H9 (cell line): ENCODE data around the gene BST2. TPM values are rescaled to one million over a fixed set of nuclear protein-coding genes. Genes with fewer than 3 reads are reported as not detected.

Source experiments
- DNase-seq: peaks from one replicate; pipeline ENCODE4 v3.0.0-alpha.2; 2017
- H2AFZ ChIP-seq: one replicate; pipeline ENCODE4 v1.6.1; 2013; ENCODE audit warnings: mild to moderate bottlenecking, low read length, control low read depth, moderate library complexity
- H2AK5ac ChIP-seq: 2 replicates; pipeline ENCODE4 v1.6.1; 2013; ENCODE audit warnings: low read length, control low read depth, mixed read lengths; ENCODE audit not compliant: insufficient read length
- H2BK120ac ChIP-seq: one replicate; pipeline ENCODE4 v1.6.1; 2013; ENCODE audit warnings: low read depth, mild to moderate bottlenecking, low read length, control low read depth, inconsistent platforms; ENCODE audit not compliant: poor library complexity, severe bottlenecking
- H2BK12ac ChIP-seq: 2 replicates; pipeline ENCODE4 v1.6.1; 2013; ENCODE audit warnings: low read length, control low read depth, mixed read lengths, low read depth; ENCODE audit not compliant: insufficient read length
- H2BK15ac ChIP-seq: 2 replicates; pipeline ENCODE4 v1.6.1; 2013; ENCODE audit warnings: low read depth, low read length, control low read depth
- H2BK20ac ChIP-seq: one replicate; pipeline ENCODE4 v1.6.1; 2013; ENCODE audit warnings: low read depth, mild to moderate bottlenecking, low read length, control low read depth, inconsistent platforms; ENCODE audit not compliant: poor library complexity, severe bottlenecking
- H2BK5ac ChIP-seq: 2 replicates; pipeline ENCODE4 v1.6.1; 2013; ENCODE audit warnings: low read length, control low read depth, mixed read lengths; ENCODE audit not compliant: insufficient read length
- H3K14ac ChIP-seq: 2 replicates; pipeline ENCODE4 v1.6.1; 2013; ENCODE audit warnings: low read length, control low read depth; ENCODE audit not compliant: insufficient read depth
- H3K18ac ChIP-seq: 2 replicates; pipeline ENCODE4 v1.6.1; 2013; ENCODE audit warnings: low read depth, mild to moderate bottlenecking, mixed read lengths, low read length, control low read depth; ENCODE audit not compliant: insufficient read length
- H3K23ac ChIP-seq: 2 replicates; pipeline ENCODE4 v1.6.1; 2013; ENCODE audit warnings: low read length, control low read depth, mixed read lengths, low read depth; ENCODE audit not compliant: insufficient read length
- H3K23me2 ChIP-seq: 2 replicates; pipeline ENCODE4 v1.6.1; 2013; ENCODE audit warnings: low read depth, mild to moderate bottlenecking, mixed read lengths, low read length, control low read depth; ENCODE audit not compliant: insufficient read length, poor library complexity, severe bottlenecking
- H3K27ac ChIP-seq: 2 replicates; pipeline ENCODE4 v1.5.1; 2013; ENCODE audit warnings: low read length, control low read depth, mixed read lengths, low read depth; ENCODE audit not compliant: insufficient read length
- H3K27me3 ChIP-seq: 2 replicates; pipeline ENCODE4 v1.6.1; 2013; ENCODE audit warnings: low read length, control low read depth, inconsistent platforms; ENCODE audit not compliant: insufficient read depth
- H3K4ac ChIP-seq: 2 replicates; pipeline ENCODE4 v1.6.1; 2013; ENCODE audit warnings: low read depth, mild to moderate bottlenecking, control low read depth, inconsistent platforms, low read length, moderate library complexity
- H3K4me1 ChIP-seq: 2 replicates; pipeline ENCODE4 v1.6.1; 2013; ENCODE audit warnings: low read length, control low read depth, inconsistent platforms; ENCODE audit not compliant: insufficient read depth
- H3K4me2 ChIP-seq: 2 replicates; pipeline ENCODE4 v1.6.1; 2013; ENCODE audit warnings: low read length, control low read depth, mixed read lengths; ENCODE audit not compliant: insufficient read length, insufficient read depth
- H3K56ac ChIP-seq: 2 replicates; pipeline ENCODE4 v1.6.1; 2013; ENCODE audit warnings: low read depth, mild to moderate bottlenecking, mixed read lengths, low read length, control low read depth; ENCODE audit not compliant: insufficient read length
- H3K79me1 ChIP-seq: 2 replicates; pipeline ENCODE4 v1.6.1; 2013; ENCODE audit warnings: low read depth, mild to moderate bottlenecking, moderate library complexity, low read length, control low read depth, inconsistent platforms; ENCODE audit not compliant: insufficient read depth, poor library complexity, severe bottlenecking
- H3K79me2 ChIP-seq: 2 replicates; pipeline ENCODE4 v1.6.1; 2013; ENCODE audit warnings: low read length, control low read depth, inconsistent platforms; ENCODE audit not compliant: insufficient read depth
- H3K9ac ChIP-seq: 2 replicates; pipeline ENCODE4 v1.6.1; 2013; ENCODE audit warnings: low read length, control low read depth, mixed read lengths; ENCODE audit not compliant: insufficient read length; ENCODE audit errors: extremely low read depth
- H3K9me3 ChIP-seq: one replicate; pipeline ENCODE4 v1.6.1; 2013; ENCODE audit warnings: low read depth, low read length, inconsistent platforms; ENCODE audit not compliant: control insufficient read depth
- H3T11ph ChIP-seq: one replicate; pipeline ENCODE4 v1.6.1; 2013; ENCODE audit warnings: mild to moderate bottlenecking, low read length, control low read depth, inconsistent platforms
- H4K20me1 ChIP-seq: one replicate; pipeline ENCODE4 v1.6.1; 2013; ENCODE audit not compliant: control insufficient read depth, insufficient read length, insufficient read depth
- H4K5ac ChIP-seq: 2 replicates; pipeline ENCODE4 v1.6.1; 2013; ENCODE audit warnings: low read depth, mild to moderate bottlenecking, mixed read lengths, low read length, control low read depth; ENCODE audit not compliant: insufficient read length
- H4K8ac ChIP-seq: replicated peaks from 2 replicates; pipeline ENCODE4 v1.6.1; 2013; ENCODE audit warnings: low read length, control low read depth, mixed read lengths, low read depth; ENCODE audit not compliant: insufficient read length
- H4K91ac ChIP-seq: 2 replicates; pipeline ENCODE4 v1.6.1; 2013; ENCODE audit warnings: low read depth, mild to moderate bottlenecking, moderate library complexity, mixed read lengths, low read length, control low read depth; ENCODE audit not compliant: insufficient read length
- H3K27ac Mint-ChIP-seq, 3 experiments: 2 replicates in 2 of 3; 3 replicates in 1 of 3; pipeline ENCODE4 v1.8.0; 2020 to 2021; ENCODE audit warnings: mixed read lengths in 3 of 3, mild to moderate bottlenecking in 1 of 3, moderate library complexity in 1 of 3
- H3K27me3 Mint-ChIP-seq: 2 replicates; pipeline ENCODE4 v1.8.0; 2021; ENCODE audit warnings: low read depth, mild to moderate bottlenecking, moderate library complexity, mixed read lengths
- H3K36me3 Mint-ChIP-seq, 3 experiments: 2 replicates in 2 of 3; 3 replicates in 1 of 3; pipeline ENCODE4 v1.8.0; 2020 to 2021; ENCODE audit warnings: low read depth in 3 of 3, mixed read lengths in 3 of 3; ENCODE audit not compliant: insufficient read depth in 1 of 3
- H3K4me1 Mint-ChIP-seq, 2 experiments: 2 replicates each; pipeline ENCODE4 v1.8.0; 2020; ENCODE audit warnings: mixed read lengths in 2 of 2
- H3K4me3 Mint-ChIP-seq, 2 experiments: 2 replicates in 1 of 2; 3 replicates in 1 of 2; pipeline ENCODE4 v1.8.0; 2020 to 2021; ENCODE audit warnings: mild to moderate bottlenecking in 2 of 2, mixed read lengths in 2 of 2, moderate library complexity in 1 of 2
- H3K9me3 Mint-ChIP-seq, 2 experiments: 2 replicates in 1 of 2; 3 replicates in 1 of 2; pipeline ENCODE4 v1.8.0; 2020; ENCODE audit warnings: mild to moderate bottlenecking in 2 of 2, mixed read lengths in 2 of 2, moderate library complexity in 1 of 2
- CTCF ChIP-seq: fragments of 200-600 bp; sonication (generic); conservative IDR thresholded peaks from 3 replicates; pipeline ENCODE4 v1.8.0; 2021; ENCODE audit warnings: antibody characterized with exemption, mild to moderate bottlenecking
- WGBS: extraction: QIAGEN DNeasy Blood & Tissue Kit; methylation state at CpG from one replicate; pipeline ENCODE4 v1.1.7; 2013; ENCODE audit warnings: missing lambda C conversion rate, low lambda C conversion rate, mixed read lengths; ENCODE audit not compliant: insufficient read length; ENCODE audit errors: extremely low coverage; 5-methylcytosine and 5-hydroxymethylcytosine counted together
- total RNA-seq: library from RNA; stranded (reverse); gene quantifications from 2 replicates; pipeline ENCODE4 v1.2.1, GENCODE V29; 2021

BST2 gene
- total RNA-seq, 1 experiment from 2014 or later, result 63.3 TPM

DNA sequence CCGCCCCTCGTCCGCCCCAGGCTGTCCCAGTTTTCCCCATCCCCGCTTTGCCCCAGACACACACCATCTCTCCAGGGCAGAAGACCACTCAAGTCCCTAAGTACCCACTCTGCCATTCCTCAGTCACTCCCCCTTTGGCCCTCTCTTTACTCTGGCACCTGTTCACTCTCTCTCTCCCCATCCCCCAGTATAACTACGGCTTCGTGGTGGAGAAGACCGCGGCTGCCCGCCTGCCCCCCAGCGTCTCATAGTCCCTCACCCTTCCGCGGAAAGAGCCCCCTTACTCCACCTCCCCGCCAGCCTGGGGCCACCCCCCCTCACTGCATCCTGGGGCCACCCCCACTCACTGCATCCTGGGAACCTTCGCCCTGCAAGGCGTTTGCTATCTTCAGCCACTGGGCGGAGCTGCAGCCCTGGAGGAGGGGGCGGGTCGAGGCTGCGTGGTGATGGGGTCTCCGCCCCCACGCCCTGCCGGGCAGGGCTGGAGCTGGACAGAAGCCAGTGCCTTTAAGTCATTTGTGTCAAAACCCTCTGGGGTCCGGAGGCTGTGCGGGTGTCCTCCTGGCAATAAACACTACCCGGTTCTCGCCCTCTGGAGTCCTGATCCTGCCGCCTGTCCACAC lies 19.4 kb upstream of the BST2 start:
- Histone ChIP-seq H3K79me2 (no peaks in the 10 kb centered on the region), H4K8ac (no peak overlapping the region), H3K18ac (peak overlapping the region; percentile 11), H3K23ac (no peak overlapping the region), H2AK5ac (no peak overlapping the region), H3K9ac (no peak overlapping the region), H3K14ac (no peak overlapping the region; the same call in 1 of the 2 replicates), H2BK12ac (no peak overlapping the region), H2BK120ac (no peak overlapping the region), H3K56ac (no peak overlapping the region), H2AFZ (no peak overlapping the region), H4K20me1 (no peaks in the 10 kb centered on the region), H2BK20ac (no peak overlapping the region), H3K4ac (no peak overlapping the region), H3K4me2 (peak overlapping the region; percentile 26), H3K4me1 (no peaks in the 10 kb centered on the region; the same call in 1 of the 2 replicates), H2BK15ac (no peak overlapping the region; the same call in 1 of the 2 replicates), H3K27ac (no peak overlapping the region), H4K91ac (no peak overlapping the region), H3K27me3 (no peaks in the 10 kb centered on the region), H3K23me2 (peaks cover 11% of the 10 kb centered on the region), H3K9me3 (no peaks in the 10 kb centered on the region), H4K5ac (no peak overlapping the region), H2BK5ac (no peak overlapping the region), H3T11ph (no peak overlapping the region), H3K79me1 (no peaks in the 10 kb centered on the region)
- Mint-ChIP-seq H3K4me1 (peaks cover 14 to 21% of the 10 kb centered on the region in 2 experiments), H3K36me3 (peaks cover 0 to 8% (median 4%) of the 10 kb centered on the region in 3 experiments; a peak in 2 of 7 replicates), H3K27ac (peak overlapping the region in 2 of 3 experiments; percentile 70 to 90; a peak in 2 of 7 replicates), H3K4me3 (peak overlapping the region; percentile 67 to 82), H3K9me3 (no peaks in the 10 kb centered on the region), H3K27me3 (no peaks in the 10 kb centered on the region; the same call in 1 of the 2 replicates)
- peak; percentile 90 for DNase-seq
- no CpG with 5 or more reads among the region's 27 CpGs for WGBS
- peak; percentile 68 for TF ChIP-seq CTCF
